ENCODE data around the gene ZFPM1.

ZFPM1 gene

GRCh38 chr16:88499836-88500251 is 46.8 kb downstream of the ZFPM1 start:
- H3K27me3 ChIP-seq (ENCODE audit: insufficient read depth, poor library complexity, severe bottlenecking), result no peaks in the 10 kb centered on the region
- no peak overlapping the region for H3K27ac ChIP-seq (replicated peaks)
- no peak overlapping the region for H3K4me3 ChIP-seq (replicated peaks; ENCODE audit: insufficient read depth, low read length)
- TF ChIP-seq POLR2AphosphoS5 (IDR thresholded peaks at IDR 0.05; ENCODE audit: low read depth), result no peak
- TF ChIP-seq REST (IDR thresholded peaks at IDR 0.05; ENCODE audit: insufficient replicate concordance, low read depth), result no peak
- no peak for DNase-seq (ENCODE audit: low read depth in 1 of 2, low spot score in 1 of 2)

- DNase-seq (ENCODE audit: low read depth in 1 of 2, low spot score in 1 of 2), result no peak
- no peak overlapping the region for H3K4me3 ChIP-seq (replicated peaks; ENCODE audit: insufficient read depth, low read length)
- TF ChIP-seq GABPA (IDR thresholded peaks at IDR 0.05; ENCODE audit: low read depth), result no peak
- TF ChIP-seq POLR2AphosphoS5 (IDR thresholded peaks at IDR 0.05; ENCODE audit: low read depth), result no peak
- no peak for TF ChIP-seq REST (IDR thresholded peaks at IDR 0.05; ENCODE audit: insufficient replicate concordance, low read depth)
- TF ChIP-seq CTCF (IDR thresholded peaks at IDR 0.05; ENCODE audit: insufficient read depth, low read length), result no peak
- TF ChIP-seq SPI1 (IDR thresholded peaks at IDR 0.05; ENCODE audit: borderline replicate concordance, low read depth), result no peak
- H3K27me3 ChIP-seq (ENCODE audit: insufficient read depth, poor library complexity, severe bottlenecking), result no peaks in the 10 kb centered on the region
- H3K27ac ChIP-seq (replicated peaks), result no peak overlapping the region
These were observed 47.2 kb downstream of the ZFPM1 start for GRCh38 chr16:88500255-88500661.

- no peak overlapping the region for H3K4me3 ChIP-seq (replicated peaks; ENCODE audit: insufficient read depth, low read length)
- DNase-seq (ENCODE audit: low read depth in 1 of 2, low spot score in 1 of 2), result no peak
- H3K27ac ChIP-seq (replicated peaks), result no peak overlapping the region
- TF ChIP-seq SPI1 (IDR thresholded peaks at IDR 0.05; ENCODE audit: borderline replicate concordance, low read depth), result no peak
- TF ChIP-seq CTCF (IDR thresholded peaks at IDR 0.05; ENCODE audit: insufficient read depth, low read length), result no peak
- H3K27me3 ChIP-seq (ENCODE audit: insufficient read depth, poor library complexity, severe bottlenecking), result no peaks in the 10 kb centered on the region
These were observed 49.3 kb downstream of the ZFPM1 start for GRCh38 chr16:88502371-88502770.

GRCh38 chr16:88502776-88503280 is 49.7 kb downstream of the ZFPM1 start:
- TF ChIP-seq SPI1 (IDR thresholded peaks at IDR 0.05; ENCODE audit: borderline replicate concordance, low read depth), result no peak
- TF ChIP-seq CTCF (IDR thresholded peaks at IDR 0.05; ENCODE audit: insufficient read depth, low read length), result no peak
- TF ChIP-seq GABPA (IDR thresholded peaks at IDR 0.05; ENCODE audit: low read depth), result no peak
- TF ChIP-seq POLR2AphosphoS5 (IDR thresholded peaks at IDR 0.05; ENCODE audit: low read depth), result no peak
- no peak for TF ChIP-seq REST (IDR thresholded peaks at IDR 0.05; ENCODE audit: insufficient replicate concordance, low read depth)
- no peak overlapping the region for H3K4me3 ChIP-seq (replicated peaks; ENCODE audit: insufficient read depth, low read length)
- H3K27ac ChIP-seq (replicated peaks), result no peak overlapping the region
- DNase-seq (ENCODE audit: low read depth in 1 of 2, low spot score in 1 of 2), result no peak
- H3K27me3 ChIP-seq (ENCODE audit: insufficient read depth, poor library complexity, severe bottlenecking), result no peaks in the 10 kb centered on the region

All from HL-60 (cell line).